ENCODE results near the gene CCDC158.

GRCh38 chr4:76276813-76277212 lies 144.1 kb downstream of the CCDC158 start:
- no peak for TF ChIP-seq CTCF (IDR thresholded peaks at IDR 0.05)
- TF ChIP-seq EZH2 (IDR thresholded peaks at IDR 0.05; ENCODE audit: borderline replicate concordance, insufficient read depth, low read depth, low read length, poor library complexity, severe bottlenecking), result no peak

All from B cell (primary cell).